ENCODE results near the gene PEX16.

Gene PEX16

GRCh38 chr11:45931739-45932138 lies 14.1 kb upstream of the PEX16 start:
- TF ChIP-seq, protein P1, sequence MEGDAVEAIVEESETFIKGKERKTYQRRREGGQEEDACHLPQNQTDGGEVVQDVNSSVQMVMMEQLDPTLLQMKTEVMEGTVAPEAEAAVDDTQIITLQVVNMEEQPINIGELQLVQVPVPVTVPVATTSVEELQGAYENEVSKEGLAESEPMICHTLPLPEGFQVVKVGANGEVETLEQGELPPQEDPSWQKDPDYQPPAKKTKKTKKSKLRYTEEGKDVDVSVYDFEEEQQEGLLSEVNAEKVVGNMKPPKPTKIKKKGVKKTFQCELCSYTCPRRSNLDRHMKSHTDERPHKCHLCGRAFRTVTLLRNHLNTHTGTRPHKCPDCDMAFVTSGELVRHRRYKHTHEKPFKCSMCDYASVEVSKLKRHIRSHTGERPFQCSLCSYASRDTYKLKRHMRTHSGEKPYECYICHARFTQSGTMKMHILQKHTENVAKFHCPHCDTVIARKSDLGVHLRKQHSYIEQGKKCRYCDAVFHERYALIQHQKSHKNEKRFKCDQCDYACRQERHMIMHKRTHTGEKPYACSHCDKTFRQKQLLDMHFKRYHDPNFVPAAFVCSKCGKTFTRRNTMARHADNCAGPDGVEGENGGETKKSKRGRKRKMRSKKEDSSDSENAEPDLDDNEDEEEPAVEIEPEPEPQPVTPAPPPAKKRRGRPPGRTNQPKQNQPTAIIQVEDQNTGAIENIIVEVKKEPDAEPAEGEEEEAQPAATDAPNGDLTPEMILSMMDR (conservative IDR thresholded peaks at IDR 0.05; ENCODE audit: low read depth, low read length): no peak
- H3K4me3 ChIP-seq (ENCODE audit: low read length): no peak overlapping the region
- DNase-seq (ENCODE audit: low read depth): no peak

- TF ChIP-seq, protein P1 (conservative IDR thresholded peaks at IDR 0.05; ENCODE audit: low read depth, low read length): no peak
- DNase-seq (ENCODE audit: low read depth): no peak
- H3K4me3 ChIP-seq (ENCODE audit: low read length): no peak overlapping the region
These were observed 13.4 kb upstream of the PEX16 start for GRCh38 chr11:45930951-45931570.

DNA sequence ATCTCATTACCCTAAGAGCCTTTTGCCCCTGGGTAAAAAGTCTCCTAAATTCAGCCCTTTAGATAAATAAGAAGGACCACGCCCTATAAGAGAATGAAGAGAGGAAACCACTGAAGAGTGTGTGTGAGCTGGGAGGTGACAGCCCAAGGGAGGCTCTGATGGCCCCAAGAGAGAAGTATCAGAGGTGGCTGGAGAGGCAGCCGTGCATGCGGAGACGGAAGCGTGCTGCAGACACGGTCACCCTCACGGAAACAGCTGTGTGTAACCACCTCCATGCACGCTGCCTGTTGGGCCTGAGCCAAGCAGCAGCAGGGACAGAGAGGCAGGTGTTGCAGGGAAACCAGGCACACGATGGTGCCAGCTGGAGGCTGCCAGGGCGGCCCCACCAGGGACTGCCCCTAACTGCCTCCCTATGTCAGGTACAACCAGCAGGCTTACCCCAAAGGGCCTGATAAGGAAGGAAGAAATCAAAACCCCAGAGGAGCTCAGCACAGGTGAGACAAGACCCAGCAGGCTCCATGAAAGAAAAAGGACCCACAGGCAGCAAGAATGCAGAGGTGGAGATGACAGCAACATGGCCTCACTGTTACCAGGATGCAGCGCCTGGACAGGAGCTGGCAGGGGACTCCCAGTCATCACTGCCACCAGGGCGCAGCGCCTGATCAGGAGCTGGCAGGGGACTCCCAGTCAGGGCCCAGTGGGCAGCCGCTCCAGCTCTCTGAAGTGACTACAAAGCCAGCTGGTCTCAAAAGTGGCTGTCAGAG lies 12.5 kb upstream of the PEX16 start:
- no peak overlapping the region for H3K4me3 ChIP-seq (ENCODE audit: low read length)
- TF ChIP-seq, protein P1 (conservative IDR thresholded peaks at IDR 0.05; ENCODE audit: low read depth, low read length): no peak
- no peak for DNase-seq (ENCODE audit: low read depth)

DNA sequence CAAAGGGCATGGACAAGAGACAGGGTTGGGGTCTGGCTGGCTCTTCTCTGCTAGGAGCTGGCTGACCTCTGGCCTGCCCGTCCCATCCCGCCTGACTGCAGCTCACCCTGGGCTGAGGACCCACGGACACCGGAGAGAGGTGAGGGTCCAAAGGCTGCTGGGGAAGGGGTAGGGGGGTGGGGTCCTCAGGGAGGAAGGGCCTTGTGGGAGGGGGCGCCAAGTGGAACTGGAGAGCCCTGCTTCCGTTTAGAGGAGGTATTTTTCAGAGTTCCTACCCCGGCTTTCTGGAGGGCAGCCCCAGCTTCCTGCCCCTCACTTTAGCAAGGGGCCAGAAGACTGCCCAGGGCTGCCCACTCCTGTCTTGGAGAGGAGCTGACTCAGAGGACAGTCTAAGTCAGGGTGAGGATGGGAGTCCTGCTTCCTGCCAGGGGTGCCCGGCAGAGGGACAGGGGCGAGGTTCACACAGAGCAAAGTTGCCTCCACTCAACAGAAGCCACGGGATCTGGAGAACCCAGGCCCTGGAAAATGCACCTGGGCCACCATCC lies 11.9 kb upstream of the PEX16 start:
- DNase-seq (ENCODE audit: low read depth): no peak
- no peak overlapping the region for H3K4me3 ChIP-seq (ENCODE audit: low read length)

DNA sequence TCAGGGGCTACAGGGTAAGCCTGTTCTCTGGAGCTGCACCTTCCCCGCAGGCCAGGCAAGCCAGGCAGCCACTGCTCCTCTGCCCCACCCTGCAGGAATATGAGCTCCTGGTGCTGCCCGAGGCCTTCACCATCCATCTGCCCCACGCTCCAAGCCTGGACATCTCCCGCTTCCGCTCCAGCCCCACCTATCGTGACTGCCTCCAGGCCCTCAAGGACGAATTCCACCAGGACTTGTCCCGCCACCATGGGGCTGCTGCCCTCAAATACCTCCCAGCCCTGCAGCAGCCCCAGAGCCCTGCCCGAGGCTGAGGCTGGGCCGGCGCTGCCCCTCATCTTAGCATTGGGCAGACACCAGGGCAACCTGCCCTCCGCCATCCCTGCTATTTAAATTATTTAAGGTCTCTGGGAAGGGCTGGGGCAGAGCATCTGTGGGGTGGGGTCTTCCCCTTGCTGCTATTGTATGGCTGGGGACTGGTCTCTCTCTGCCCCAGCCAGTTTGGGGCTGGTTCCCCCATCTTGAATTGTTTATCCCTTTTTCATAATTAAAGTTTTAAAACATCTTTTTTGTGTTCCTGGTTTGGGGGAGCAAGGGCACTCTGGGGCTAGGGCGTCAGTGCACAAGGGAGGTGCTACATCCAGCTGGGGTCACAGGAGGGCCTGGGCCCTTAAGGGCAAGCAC lies 11.0 kb upstream of the PEX16 start:
- no peak for DNase-seq (ENCODE audit: low read depth)
- no peak overlapping the region for H3K4me3 ChIP-seq (ENCODE audit: low read length)
- TF ChIP-seq, protein P1 (conservative IDR thresholded peaks at IDR 0.05; ENCODE audit: low read depth, low read length): no peak

More for the DNA sequence above, 11.9 kb upstream of the PEX16 start:
- TF ChIP-seq, protein P1 (conservative IDR thresholded peaks at IDR 0.05; ENCODE audit: low read depth, low read length): no peak

DNA sequence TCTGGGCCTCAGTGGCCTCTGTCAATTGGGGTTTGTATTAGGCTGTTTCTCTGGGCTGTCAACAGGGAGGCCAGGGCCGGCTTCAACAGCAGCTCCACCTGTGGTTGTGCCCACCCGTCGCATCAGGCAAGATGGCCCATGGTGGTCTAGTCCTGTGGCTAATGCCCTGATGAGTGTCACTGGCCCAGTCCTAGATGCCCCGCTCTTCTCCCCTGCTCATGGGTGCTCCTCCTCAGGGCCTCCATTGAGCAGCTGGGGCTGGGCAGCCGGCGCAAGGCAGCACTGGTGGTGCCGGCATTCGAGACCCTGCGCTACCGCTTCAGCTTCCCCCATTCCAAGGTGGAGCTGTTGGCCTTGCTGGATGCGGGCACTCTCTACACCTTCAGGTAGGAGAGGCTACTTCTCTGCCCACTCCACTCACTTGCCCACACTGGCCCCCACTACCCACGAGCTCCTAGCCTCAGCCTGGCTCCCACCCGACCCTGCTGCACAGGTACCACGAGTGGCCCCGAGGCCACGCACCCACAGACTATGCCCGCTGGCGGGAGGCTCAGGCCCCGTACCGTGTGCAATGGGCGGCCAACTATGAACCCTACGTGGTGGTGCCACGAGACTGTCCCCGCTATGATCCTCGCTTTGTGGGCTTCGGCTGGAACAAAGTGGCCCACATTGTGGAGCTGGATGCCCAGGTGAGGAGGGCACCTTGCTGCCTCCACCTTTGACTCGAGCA lies 10.2 kb upstream of the PEX16 start:
- TF ChIP-seq, protein P1 (conservative IDR thresholded peaks at IDR 0.05; ENCODE audit: low read depth, low read length): no peak
- H3K4me3 ChIP-seq (ENCODE audit: low read length): no peak overlapping the region
- DNase-seq (ENCODE audit: low read depth): no peak
